B cell (primary cell): ENCODE measurements around the gene MRPL53. TPM values are rescaled to one million over a fixed set of nuclear protein-coding genes. Genes with fewer than 3 reads are reported as not detected.
A peak's percentile ranks its signal among the peaks of the same experiment; 100 is the strongest.

Experiments
- ATAC-seq: fragments of 200-7000 bp; cut with Tn5 transposase; one replicate; pipeline ENCODE4 v1.10.0; 2021; ENCODE audit warnings: low read depth, mild to moderate bottlenecking, moderate number of reproducible peaks, moderate library complexity
- CTCF ChIA-PET: fragments of 350-600 bp; sonication (Branson Sonifier 250); formaldehyde crosslinking; loops from one replicate; lab custom pipeline; 2021; ENCODE audit warnings: antibody characterized with exemption, inconsistent platforms; lab: Charles Lee
- POLR2A ChIA-PET: fragments of 350-600 bp; sonication (Branson Sonifier 250); formaldehyde crosslinking; loops from one replicate; lab custom pipeline; 2021; ENCODE audit warnings: antibody characterized with exemption; lab: Charles Lee
- DNase-seq: peaks from one replicate; pipeline ENCODE4 v3.0.0; 2013
- H2AFZ ChIP-seq: 2 replicates; pipeline ENCODE4 v1.6.1; 2012; ENCODE audit warnings: mild to moderate bottlenecking, low read depth, low read length; ENCODE audit not compliant: insufficient read depth, poor library complexity, severe bottlenecking
- H3K27ac ChIP-seq, 2 donors: 1 replicate in 1 of 2; 2 replicates in 1 of 2; pipeline ENCODE4 v1.5.1; 2012 to 2013; ENCODE audit warnings: low read length in 2 of 2, mild to moderate bottlenecking in 2 of 2, moderate library complexity in 1 of 2
- H3K27me3 ChIP-seq, 4 experiments: fragments of 200-600 bp in 1 of 4; sonication (generic) in 1 of 4; replicated peaks in 1 of 4; 1 replicate in 2 of 4; 2 replicates in 2 of 4; pipeline versions ENCODE4 v1.6.1 to v1.7.0; 2013 to 2016; ENCODE audit warnings: low read length in 3 of 4, mild to moderate bottlenecking in 2 of 4, mixed read lengths in 1 of 4, moderate library complexity in 1 of 4; ENCODE audit not compliant: insufficient read depth in 4 of 4, control insufficient read depth in 3 of 4; ENCODE audit errors: control extremely low read depth in 1 of 4
- H3K36me3 ChIP-seq, 2 experiments: replicated peaks in 1 of 2; 1 replicate in 1 of 2; 2 replicates in 1 of 2; pipeline versions ENCODE4 v1.6.1 to v1.7.1; 2013; ENCODE audit warnings: low read length in 1 of 2; ENCODE audit not compliant: insufficient read depth in 2 of 2, control insufficient read depth in 1 of 2; ENCODE audit errors: control extremely low read depth in 1 of 2, extremely low read depth in 1 of 2
- H3K4me1 ChIP-seq, 2 donors: fragments of 200-600 bp in 1 of 2; sonication (generic) in 1 of 2; 1 replicate in 1 of 2; 2 replicates in 1 of 2; pipeline versions ENCODE4 v1.5.1 to v1.6.1; 2013 to 2017; ENCODE audit warnings: low read length in 2 of 2; ENCODE audit not compliant: control insufficient read depth in 2 of 2, insufficient read depth in 2 of 2
- H3K4me2 ChIP-seq: replicated peaks from 2 replicates; pipeline ENCODE3; 2012; ENCODE audit warnings: mild to moderate bottlenecking, low read depth, low read length; ENCODE audit not compliant: poor library complexity, severe bottlenecking
- H3K4me3 ChIP-seq, 5 experiments: fragments of 200-600 bp in 1 of 5; sonication (generic) in 1 of 5; 1 replicate in 3 of 5; 2 replicates in 2 of 5; pipeline versions ENCODE4 v1.5.1 to v1.7.0; 2011 to 2016; ENCODE audit warnings: low read length in 4 of 5, mild to moderate bottlenecking in 4 of 5, low read depth in 2 of 5, control low read depth in 1 of 5, moderate library complexity in 1 of 5; ENCODE audit not compliant: insufficient read depth in 1 of 5; ENCODE audit errors: control extremely low read depth in 1 of 5, extremely low read depth in 1 of 5
- H3K79me2 ChIP-seq: fragments of 200-600 bp; sonication (generic); one replicate; pipeline ENCODE4 v1.6.0; 2016; ENCODE audit warnings: low read length; ENCODE audit not compliant: control insufficient read depth, insufficient read depth
- H3K9ac ChIP-seq: fragments of 200-600 bp; sonication (generic); 2 replicates; pipeline ENCODE4 v1.6.1; 2017; ENCODE audit warnings: mild to moderate bottlenecking, low read length, moderate library complexity
- H3K9me3 ChIP-seq, 3 donors: one replicate each; pipeline versions ENCODE4 v1.6.1 to v1.7.1; 2013; ENCODE audit warnings: low read length in 2 of 3; ENCODE audit not compliant: control insufficient read depth in 2 of 3, insufficient read depth in 1 of 3; ENCODE audit errors: control extremely low read depth in 1 of 3
- H4K20me1 ChIP-seq: 2 replicates; pipeline ENCODE4 v1.6.0; 2012; ENCODE audit warnings: mild to moderate bottlenecking, low read length; ENCODE audit not compliant: insufficient read depth, control insufficient read depth, poor library complexity, severe bottlenecking
- H3K27ac Mint-ChIP-seq: one replicate; pipeline ENCODE4 v1.8.0; 2021; ENCODE audit warnings: mixed read lengths
- H3K27me3 Mint-ChIP-seq: one replicate; pipeline ENCODE4 v1.8.0; 2021; ENCODE audit warnings: mixed read lengths
- H3K4me1 Mint-ChIP-seq: one replicate; pipeline ENCODE4 v1.8.0; 2021; ENCODE audit warnings: mixed read lengths
- H3K4me3 Mint-ChIP-seq: one replicate; pipeline ENCODE4 v1.8.0; 2021; ENCODE audit warnings: mixed read lengths
- H3K9me3 Mint-ChIP-seq: one replicate; pipeline ENCODE4 v1.8.0; 2022; ENCODE audit warnings: mixed read lengths; ENCODE audit not compliant: insufficient read depth
- CTCF ChIP-seq: fragments of 200-600 bp; IDR thresholded peaks from one replicate; pipeline ENCODE4 v1.8.0; 2022; ENCODE audit warnings: antibody characterized with exemption, mild to moderate bottlenecking
- EZH2 ChIP-seq: IDR thresholded peaks from 2 replicates; pipeline ENCODE4 v1.6.1; 2012; ENCODE audit warnings: borderline replicate concordance, low read depth, mild to moderate bottlenecking, moderate library complexity, low read length; ENCODE audit not compliant: insufficient read depth, poor library complexity, severe bottlenecking
- WGBS: methylation state at CpG from one replicate; pipeline ENCODE4 v1.1.5; 2013; ENCODE audit warnings: missing lambda C conversion rate; ENCODE audit not compliant: insufficient coverage; 5-methylcytosine and 5-hydroxymethylcytosine counted together
- intact Hi-C: fragments of 100-400 bp; cut with micrococcal nuclease; formaldehyde crosslinking; loops from one replicate; pipeline ENCODE4 v1.10.0; 2022
- polyA plus RNA-seq: library from polyadenylated mRNA; depleted of rRNA; stranded (reverse); fragments of >200 nt; gene quantifications from 2 replicates; pipeline ENCODE4 v1.2.3, GENCODE V29; 2012
- total RNA-seq, 2 donors: library from RNA; stranded (reverse); fragments of 120-200 nt in 1 of 2; gene quantifications; 1 replicate in 1 of 2; 2 replicates in 1 of 2; pipeline versions ENCODE4 v1.2.3 to v1.2.4, GENCODE V29; 2013 to 2022

MRPL53 gene
- total and polyA plus RNA-seq, 2 donors (not counting 1 experiment from before 2014, with no cell fraction given): 59.3 to 70.0 TPM

GRCh38 chr2:74440378-74441169 lies 31.9 kb downstream of the MRPL53 start:
- DNase-seq (peak; percentile 78), ATAC-seq (peak; percentile 96)
- Histone ChIP-seq H3K27ac (no peak overlapping the region), H3K4me2 (peak overlapping the region; percentile 95), H3K36me3 (no peaks in the 10 kb centered on the region), H3K79me2 (no peaks in the 10 kb centered on the region), H3K27me3 (peaks cover 0 to 43% (median 13%) of the 10 kb centered on the region in 4 experiments), H3K9me3 (peaks cover 0 to 9% (median 0%) of the 10 kb centered on the region in 3 donors), H3K4me3 (peak overlapping the region; percentile 14 to 55 (median 49)), H4K20me1 (no peaks in the 10 kb centered on the region), H3K9ac (peak overlapping the region; percentile 60), H3K4me1 (peaks cover 36 to 46% of the 10 kb centered on the region in 2 donors), H2AFZ (peak overlapping the region; percentile 72)
- Mint-ChIP-seq H3K9me3 (no peaks in the 10 kb centered on the region), H3K27ac (peak overlapping the region; percentile 67), H3K4me3 (peak overlapping the region; percentile 83), H3K4me1 (peaks cover 47% of the 10 kb centered on the region), H3K27me3 (peaks cover 17% of the 10 kb centered on the region)
- intact Hi-C loops: loop anchor here (1.0 kb wide), 2 partner anchors 14 to 19 kb away; partner anchors contain the start of genes C2orf81 and WDR54
- POLR2A ChIA-PET: interaction anchor here (0.5 to 1.4 kb wide), 5 partner anchors 14 to 258 kb away, joined by 3 to 7 read pairs (median 4); partner anchors contain the start of genes C2orf81, INO80B, WBP1 and WDR54
- CTCF ChIA-PET: interaction anchor here (0.7 to 1.3 kb wide), 8 partner anchors 13 to 91 kb away, joined by 3 to 7 read pairs (median 3); no protein-coding TSS in a partner anchor
- no peak for TF ChIP-seq EZH2
- TF ChIP-seq CTCF: peak; percentile 26
- 27% methylated on average over 40 of the region's 45 CpGs for WGBS
